Spleen (tissue), 7 donors: ENCODE data around the gene INTS1.
A peak's percentile ranks its signal among the peaks of the same experiment; 100 is the strongest.

Experiments
- CTCF ChIP-seq, 11 experiments: fragments of 200-600 bp in 7 of 11; fragments of 450-650 bp in 4 of 11; sonication (generic) in 4 of 11; IDR thresholded peaks in 8 of 11; conservative IDR thresholded peaks in 3 of 11; 1 replicate in 7 of 11; 2 replicates in 4 of 11; pipeline versions ENCODE4 v1.4.0 to v1.8.0; 2016 to 2021; ENCODE audit warnings: antibody characterized with exemption in 11 of 11, inconsistent platforms in 4 of 11, mild to moderate bottlenecking in 1 of 11
- POLR2AphosphoS5 ChIP-seq, 3 donors: sonication (generic); formaldehyde crosslinking; IDR thresholded peaks; one replicate each; pipeline ENCODE4 v1.5.1; 2017; ENCODE audit warnings: antibody characterized with exemption in 3 of 3
- donor health status: DM: no; HTN: no; CAD: no; lungs with moderate emphysema.
- donor health status: DM: no; HTN: no; CAD: no.
- donor health status: DM: no; HTN: no; CAD: no.

GRCh38 chr7:1428941-1429501 is 75.2 kb downstream of the INTS1 start:
- TF ChIP-seq CTCF (IDR thresholded peaks at IDR 0.05 in 8 of 11, conservative IDR thresholded peaks at IDR 0.05 in 3 of 11): no peak
- TF ChIP-seq POLR2AphosphoS5 (IDR thresholded peaks at IDR 0.05): peak in 2 of 3 donors; percentile 37 to 45
